Pancreas (tissue), 10 donors: ENCODE data around the gene ZEB2. TPM values are rescaled to one million over a fixed set of nuclear protein-coding genes. Genes with fewer than 3 reads are reported as not detected.

Experiments used
- ATAC-seq, 4 donors: fragments of 200-7000 bp; cut with Tn5 transposase; one replicate each; pipeline versions ENCODE4 v1.8.0 to v1.9.1; 2020; ENCODE audit warnings: mild to moderate bottlenecking in 4 of 4, moderate library complexity in 4 of 4
- DNase-seq, 6 donors: peaks; one replicate each; pipeline ENCODE4 v3.0.0-alpha.2; 2020
- FAIRE-seq: peaks from 2 replicates; lab custom pipeline; 2012; peaks lifted over from hg19 to GRCh38; lab: Jason Lieb, UNC
- H3K27ac ChIP-seq, 4 donors: fragments of 200-600 bp; sonication (generic); 1 replicate in 3 of 4; 2 replicates in 1 of 4; pipeline versions ENCODE4 v1.5.0 to v1.8.0; 2020
- H3K27me3 ChIP-seq, 4 donors: fragments of 200-600 bp; one replicate each; pipeline ENCODE4 v1.8.0; 2021
- H3K36me3 ChIP-seq, 3 donors: fragments of 200-600 bp; sonication (generic) in 1 of 3; one replicate each; pipeline versions ENCODE4 v1.5.0 to v1.8.0; 2020 to 2021
- H3K4me1 ChIP-seq, 3 donors: fragments of 200-600 bp; one replicate each; pipeline ENCODE4 v1.8.0; 2021
- H3K4me3 ChIP-seq, 4 donors: fragments of 200-600 bp; sonication (generic) in 2 of 4; one replicate each; pipeline versions ENCODE4 v1.5.0 to v1.8.0; 2020 to 2021
- H3K9me3 ChIP-seq, 4 donors: fragments of 200-600 bp; one replicate each; pipeline ENCODE4 v1.8.0; 2021
- CTCF ChIP-seq, 4 donors: fragments of 200-600 bp; sonication (generic) in 3 of 4; IDR thresholded peaks; one replicate each; pipeline versions ENCODE4 v1.5.0 to v1.8.0; 2021; ENCODE audit warnings: antibody characterized with exemption in 4 of 4
- WGBS, 2 donors: extraction: QIAGEN DNeasy Blood & Tissue Kit; methylation state at CpG; one replicate each; pipeline ENCODE4 v1.1.7; 2013; 5-methylcytosine and 5-hydroxymethylcytosine counted together
- intact Hi-C, 3 donors: fragments of 100-400 bp; cut with DNase I; formaldehyde crosslinking; loops; one replicate each; pipeline versions ENCODE4 v1.11.1 to v1.14.2; 2022
- polyA plus RNA-seq, 2 donors: library from polyadenylated mRNA; stranded (reverse); fragments of 200-250 nt; gene quantifications; one replicate each; pipeline ENCODE4 v1.2.3, GENCODE V29; 2013
- total RNA-seq, 6 donors: library from RNA; stranded (reverse); fragmentation: NEBNext Ultra II Directional in 4 of 6; extraction: Animal tissue kit (Norgen Biotek cat#: 25700) in 4 of 6; gene quantifications; one replicate each; pipeline versions ENCODE4 v1.2.1 to v1.2.4, GENCODE V29; 2021 to 2023
- donor health status: healthy with polysubstance abuse.
- donor health status: DM: no; HTN: no; CAD: no; lungs with moderate emphysema.
- donor health status: DM: no; HTN: no; CAD: no.
- donor health status: control.
- donor health status: control.
- donor health status: Bipolar disorder and iron deficiency.
- donor health status: DM: yes; HTN: yes; CAD: no.
- donor health status: DM: no; HTN: no; CAD: no.
- donor health status: DM: no; HTN: no; CAD: no.
- donor health status: DM: yes; HTN: yes; CAD: no.

Gene ZEB2
- total and polyA plus RNA-seq, 8 donors = 3.8 to 38.6 (median 5.7) TPM

DNA sequence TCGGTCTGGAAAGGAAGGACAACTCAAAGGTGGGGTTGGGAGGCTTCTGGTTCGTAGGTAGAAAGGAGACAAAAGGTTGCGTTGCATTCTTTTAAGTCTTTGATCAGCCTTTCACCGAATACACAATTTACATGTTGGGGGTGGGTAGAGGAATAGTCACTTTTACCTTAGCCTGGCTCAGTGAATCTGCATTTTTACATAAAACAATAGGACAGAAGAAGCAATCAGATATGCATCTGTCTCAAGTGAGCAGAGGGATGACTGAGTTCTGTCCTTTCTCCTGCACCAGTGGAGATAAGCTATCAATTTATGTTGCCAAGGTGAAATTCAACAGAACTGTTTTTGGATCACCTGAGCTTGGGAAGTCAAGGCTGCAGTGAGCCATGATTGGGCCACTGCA lies 173.7 kb downstream of the ZEB2 start:
- Histone ChIP-seq H3K4me1 (no peaks in the 10 kb centered on the region), H3K9me3 (no peaks in the 10 kb centered on the region), H3K27me3 (no peaks in the 10 kb centered on the region), H3K36me3 (no peaks in the 10 kb centered on the region), H3K27ac (no peak overlapping the region), H3K4me3 (no peak overlapping the region)
- no peak for TF ChIP-seq CTCF (IDR thresholded peaks at IDR 0.05)
- FAIRE-seq = no peak
- intact Hi-C loops = no loop called here
- ATAC-seq = no peak
- 77 to 79% methylated on average over 4 of the region's 4 CpGs for WGBS, 2 donors
- no peak for DNase-seq

DNA sequence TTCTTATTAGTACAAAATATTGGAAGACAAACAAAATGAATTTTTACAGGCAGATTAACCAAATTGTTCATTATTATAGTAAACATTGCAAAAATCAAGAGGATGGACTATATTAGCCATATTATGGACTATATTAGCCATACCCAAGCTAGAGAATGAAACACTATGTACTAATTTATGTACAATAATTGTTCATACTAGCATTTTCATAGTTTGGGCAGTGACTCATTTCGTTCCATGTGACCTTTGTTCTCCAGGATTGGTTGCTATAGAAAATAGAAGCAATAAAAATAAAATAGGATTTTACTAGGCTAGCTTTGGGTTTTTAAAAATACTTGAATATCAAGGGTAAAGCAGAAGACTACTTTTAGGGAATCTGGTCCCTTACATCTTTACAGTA lies 176.8 kb downstream of the ZEB2 start:
- ATAC-seq (no peak), DNase-seq (no peak), FAIRE-seq (no peak)
- no peaks in the 10 kb centered on the region for H3K9me3 ChIP-seq
- H3K4me1 ChIP-seq = no peaks in the 10 kb centered on the region
- H3K27me3 ChIP-seq = no peaks in the 10 kb centered on the region
- intact Hi-C loops = no loop called here
- H3K4me3 ChIP-seq = no peak overlapping the region
- WGBS, 2 donors = 61 to 88% methylated on average over 1 of the region's 1 CpG
- no peak overlapping the region for H3K27ac ChIP-seq
- TF ChIP-seq CTCF (IDR thresholded peaks at IDR 0.05) = no peak
- H3K36me3 ChIP-seq = no peaks in the 10 kb centered on the region

GRCh38 chr2:144341538-144341937 lies 178.4 kb downstream of the ZEB2 start:
- WGBS, 2 donors = 61 to 65% methylated on average over 1 of the region's 1 CpG
- Histone ChIP-seq H3K36me3 (no peaks in the 10 kb centered on the region), H3K4me1 (no peaks in the 10 kb centered on the region), H3K9me3 (no peaks in the 10 kb centered on the region), H3K4me3 (no peak overlapping the region), H3K27me3 (no peaks in the 10 kb centered on the region), H3K27ac (no peak overlapping the region)
- no peak for DNase-seq
- intact Hi-C loops = no loop called here
- TF ChIP-seq CTCF (IDR thresholded peaks at IDR 0.05) = no peak
- no peak for FAIRE-seq
- no peak for ATAC-seq

DNA sequence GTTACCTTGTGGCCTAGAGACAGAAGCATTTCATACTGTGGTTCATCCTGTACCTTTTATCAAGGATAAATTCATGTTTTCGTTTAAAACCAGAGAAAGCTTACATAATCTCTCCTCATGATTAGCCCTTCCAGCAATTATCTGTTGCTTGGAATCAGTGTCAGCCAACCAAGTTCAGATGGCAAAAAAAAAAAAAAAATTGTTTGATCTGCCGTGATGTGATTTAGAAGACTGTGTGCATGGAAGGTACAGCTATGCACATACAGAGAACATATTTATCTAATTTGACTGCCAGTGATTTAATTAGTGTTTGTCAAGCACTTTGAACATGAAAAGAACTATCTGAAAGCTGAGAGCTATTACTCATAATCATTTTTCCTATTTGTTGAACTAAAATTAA lies 180.9 kb downstream of the ZEB2 start:
- DNase-seq (no peak), ATAC-seq (peak in 2 of 4 donors; percentile 22 to 53), FAIRE-seq (no peak)
- intact Hi-C loops = no loop called here
- 78 to 85% methylated on average over 2 of the region's 2 CpGs for WGBS, 2 donors
- Histone ChIP-seq H3K27me3 (no peaks in the 10 kb centered on the region), H3K4me3 (no peak overlapping the region), H3K4me1 (no peaks in the 10 kb centered on the region), H3K27ac (no peak overlapping the region), H3K9me3 (no peaks in the 10 kb centered on the region), H3K36me3 (no peaks in the 10 kb centered on the region)
- TF ChIP-seq CTCF (IDR thresholded peaks at IDR 0.05) = no peak

GRCh38 chr2:144334551-144334950 lies 185.4 kb downstream of the ZEB2 start:
- no peak for ATAC-seq
- no peak for DNase-seq
- Histone ChIP-seq H3K27ac (no peak overlapping the region), H3K27me3 (no peaks in the 10 kb centered on the region), H3K36me3 (no peaks in the 10 kb centered on the region), H3K9me3 (no peaks in the 10 kb centered on the region), H3K4me3 (no peak overlapping the region), H3K4me1 (no peaks in the 10 kb centered on the region)
- no peak for TF ChIP-seq CTCF (IDR thresholded peaks at IDR 0.05)
- 65 to 69% methylated on average over 4 of the region's 4 CpGs for WGBS, 2 donors
- no peak for FAIRE-seq
- intact Hi-C loops = no loop called here
